Kidney (tissue), 14 donors: ENCODE data around the gene ARHGEF7. TPM values are rescaled to one million over a fixed set of nuclear protein-coding genes. Genes with fewer than 3 reads are reported as not detected.

Source experiments
- DNase-seq, 5 donors: peaks; one replicate each; pipeline ENCODE4 v3.0.0-alpha.2; 2013 to 2020
- FAIRE-seq: peaks from 2 replicates; lab custom pipeline; 2012; peaks lifted over from hg19 to GRCh38; lab: Jason Lieb, UNC
- H3K27ac ChIP-seq, 2 donors: one replicate each; pipeline ENCODE4 v1.7.0; 2013; ENCODE audit warnings: low read depth in 2 of 2, low read length in 2 of 2, inconsistent platforms in 1 of 2
- H3K27me3 ChIP-seq: one replicate; pipeline ENCODE4 v1.7.1; 2013; ENCODE audit warnings: low read length, inconsistent platforms; ENCODE audit not compliant: control insufficient read depth, insufficient read depth
- H3K36me3 ChIP-seq, 3 donors: one replicate each; pipeline versions ENCODE4 v1.7.0 to v1.7.1; 2013; ENCODE audit warnings: low read length in 3 of 3, control low read depth in 1 of 3, inconsistent platforms in 1 of 3; ENCODE audit not compliant: insufficient read depth in 3 of 3, control insufficient read depth in 2 of 3
- H3K4me1 ChIP-seq, 3 donors: one replicate each; pipeline versions ENCODE4 v1.7.0 to v1.7.1; 2013; ENCODE audit warnings: low read length in 3 of 3, inconsistent platforms in 1 of 3, low read depth in 1 of 3; ENCODE audit not compliant: control insufficient read depth in 2 of 3, insufficient read depth in 2 of 3
- H3K4me3 ChIP-seq, 3 donors: one replicate each; pipeline versions ENCODE4 v1.7.0 to v1.8.1; 2013; ENCODE audit warnings: low read length in 3 of 3, control low read depth in 1 of 3, inconsistent platforms in 1 of 3
- H3K9ac ChIP-seq, 3 donors: one replicate each; pipeline versions ENCODE4 v1.7.0 to v1.7.1; 2013; ENCODE audit warnings: low read length in 3 of 3, control low read depth in 1 of 3, inconsistent platforms in 1 of 3
- H3K9me3 ChIP-seq, 3 donors: one replicate each; pipeline versions ENCODE4 v1.7.0 to v1.7.1; 2013; ENCODE audit warnings: low read length in 3 of 3, control low read depth in 1 of 3, inconsistent platforms in 1 of 3; ENCODE audit not compliant: control insufficient read depth in 2 of 3, insufficient read depth in 1 of 3
- intact Hi-C: fragments of 100-400 bp; cut with DNase I; formaldehyde crosslinking; loops from one replicate; pipeline ENCODE4 v1.11.1; 2022
- polyA plus RNA-seq: library from polyadenylated mRNA; stranded (reverse); fragments of 350-450 nt; fragmentation: Illumina TruSeq; extraction: RNeasy Lipid Tissue Mini Kit (QIAGEN cat#74804); gene quantifications from one replicate; pipeline ENCODE4 v1.2.3, GENCODE V29; 2014; ENCODE audit warnings: low read depth, low replicate concordance; ENCODE audit not compliant: insufficient read depth
- total RNA-seq: library from RNA; stranded (reverse); fragmentation: NEBNext Ultra II Directional; extraction: Animal tissue kit (Norgen Biotek cat#: 25700); gene quantifications from one replicate; pipeline ENCODE4 v1.2.1, GENCODE V29; 2021
- TF ChIP-seq, protein P1 (sequence below): IDR thresholded peaks from 3 replicates; pipeline ENCODE4 v1.5.1; 2012; ENCODE audit warnings: mild to moderate bottlenecking, moderate library complexity, borderline replicate concordance; ENCODE audit not compliant: insufficient read depth; ENCODE audit errors: extremely low read depth
- donor health status: control.
- donor health status: control.
- donor health status: control.
- donor health status: control.
- donor health status: control.
- donor health status: DM: yes; HTN: yes; CAD: no.
- donor health status: Normal renal cell carcinoma (clear cell type).

ARHGEF7 gene
- total and polyA plus RNA-seq, 2 donors from 2014 or later, result 17.9 to 56.4 TPM

DNA sequence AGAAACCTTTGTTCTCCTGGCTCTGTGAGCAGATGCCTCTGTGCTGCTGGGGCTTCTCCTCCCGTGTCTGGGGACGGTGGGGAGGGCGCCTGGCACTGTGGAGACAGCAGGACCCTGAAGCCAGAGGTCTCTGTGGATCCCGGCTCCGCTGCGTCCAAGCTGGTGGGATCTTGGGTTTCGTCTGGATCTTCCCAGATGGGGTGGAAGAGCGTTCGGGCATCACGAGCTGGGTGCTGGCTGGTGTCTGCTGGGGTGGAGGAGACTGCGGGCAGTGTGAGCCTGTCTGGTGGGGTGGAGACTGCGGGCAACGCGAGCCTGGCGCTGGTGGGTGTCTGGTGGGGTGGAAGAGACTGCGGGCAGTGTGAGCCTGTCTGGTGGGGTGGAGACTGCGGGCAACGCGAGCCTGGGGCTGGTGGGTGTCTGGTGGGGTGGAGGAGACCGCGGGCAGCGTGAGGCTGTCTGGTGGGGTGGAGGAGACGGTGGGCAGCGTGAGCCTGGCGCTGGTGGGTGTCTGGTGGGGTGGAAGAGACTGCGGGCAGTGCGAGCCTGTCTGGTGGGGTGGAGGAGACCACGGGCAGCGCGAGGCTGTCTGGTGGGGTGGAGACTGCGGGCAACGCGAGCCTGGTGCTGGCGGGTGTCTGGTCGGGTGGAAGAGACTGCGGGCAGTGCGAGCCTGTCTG, 211.0 kb downstream of the ARHGEF7 start:
- FAIRE-seq, result no peak
- no peaks in the 10 kb centered on the region for H3K4me1 ChIP-seq
- TF ChIP-seq, protein P1, sequence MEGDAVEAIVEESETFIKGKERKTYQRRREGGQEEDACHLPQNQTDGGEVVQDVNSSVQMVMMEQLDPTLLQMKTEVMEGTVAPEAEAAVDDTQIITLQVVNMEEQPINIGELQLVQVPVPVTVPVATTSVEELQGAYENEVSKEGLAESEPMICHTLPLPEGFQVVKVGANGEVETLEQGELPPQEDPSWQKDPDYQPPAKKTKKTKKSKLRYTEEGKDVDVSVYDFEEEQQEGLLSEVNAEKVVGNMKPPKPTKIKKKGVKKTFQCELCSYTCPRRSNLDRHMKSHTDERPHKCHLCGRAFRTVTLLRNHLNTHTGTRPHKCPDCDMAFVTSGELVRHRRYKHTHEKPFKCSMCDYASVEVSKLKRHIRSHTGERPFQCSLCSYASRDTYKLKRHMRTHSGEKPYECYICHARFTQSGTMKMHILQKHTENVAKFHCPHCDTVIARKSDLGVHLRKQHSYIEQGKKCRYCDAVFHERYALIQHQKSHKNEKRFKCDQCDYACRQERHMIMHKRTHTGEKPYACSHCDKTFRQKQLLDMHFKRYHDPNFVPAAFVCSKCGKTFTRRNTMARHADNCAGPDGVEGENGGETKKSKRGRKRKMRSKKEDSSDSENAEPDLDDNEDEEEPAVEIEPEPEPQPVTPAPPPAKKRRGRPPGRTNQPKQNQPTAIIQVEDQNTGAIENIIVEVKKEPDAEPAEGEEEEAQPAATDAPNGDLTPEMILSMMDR, result no peak
- no peaks in the 10 kb centered on the region for H3K27me3 ChIP-seq
- H3K36me3 ChIP-seq, result no peaks in the 10 kb centered on the region
- H3K9me3 ChIP-seq, result no peaks in the 10 kb centered on the region
- peak in 1 of 5 donors; percentile 57 for DNase-seq
- no peak overlapping the region for H3K4me3 ChIP-seq
- H3K27ac ChIP-seq, result no peak overlapping the region
- H3K9ac ChIP-seq, result no peak overlapping the region
- intact Hi-C loops, result no loop called here

DNA sequence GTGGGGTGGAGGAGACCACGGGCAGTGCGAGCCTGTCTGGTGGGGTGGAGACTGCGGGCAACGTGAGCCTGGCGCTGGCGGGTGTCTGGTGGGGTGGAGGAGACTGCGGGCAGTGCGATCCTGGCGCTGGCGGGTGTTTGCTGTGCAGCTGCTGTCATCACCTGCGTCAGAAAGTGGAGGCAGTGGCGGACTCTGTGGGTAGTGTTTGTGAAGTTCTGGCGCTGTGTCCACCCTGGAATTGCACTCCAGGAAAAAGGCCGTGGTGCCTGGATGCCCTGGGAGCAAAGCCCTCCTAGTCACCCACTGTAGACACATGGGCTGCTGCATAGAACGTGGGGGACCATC, 211.5 kb downstream of the ARHGEF7 start:
- Histone ChIP-seq H3K27me3 (no peaks in the 10 kb centered on the region), H3K4me3 (no peak overlapping the region), H3K9ac (no peak overlapping the region), H3K9me3 (no peaks in the 10 kb centered on the region), H3K27ac (no peak overlapping the region), H3K36me3 (no peaks in the 10 kb centered on the region), H3K4me1 (no peaks in the 10 kb centered on the region)
- FAIRE-seq, result no peak
- intact Hi-C loops, result no loop called here
- DNase-seq, result no peak
- TF ChIP-seq, protein P1, result no peak

DNA sequence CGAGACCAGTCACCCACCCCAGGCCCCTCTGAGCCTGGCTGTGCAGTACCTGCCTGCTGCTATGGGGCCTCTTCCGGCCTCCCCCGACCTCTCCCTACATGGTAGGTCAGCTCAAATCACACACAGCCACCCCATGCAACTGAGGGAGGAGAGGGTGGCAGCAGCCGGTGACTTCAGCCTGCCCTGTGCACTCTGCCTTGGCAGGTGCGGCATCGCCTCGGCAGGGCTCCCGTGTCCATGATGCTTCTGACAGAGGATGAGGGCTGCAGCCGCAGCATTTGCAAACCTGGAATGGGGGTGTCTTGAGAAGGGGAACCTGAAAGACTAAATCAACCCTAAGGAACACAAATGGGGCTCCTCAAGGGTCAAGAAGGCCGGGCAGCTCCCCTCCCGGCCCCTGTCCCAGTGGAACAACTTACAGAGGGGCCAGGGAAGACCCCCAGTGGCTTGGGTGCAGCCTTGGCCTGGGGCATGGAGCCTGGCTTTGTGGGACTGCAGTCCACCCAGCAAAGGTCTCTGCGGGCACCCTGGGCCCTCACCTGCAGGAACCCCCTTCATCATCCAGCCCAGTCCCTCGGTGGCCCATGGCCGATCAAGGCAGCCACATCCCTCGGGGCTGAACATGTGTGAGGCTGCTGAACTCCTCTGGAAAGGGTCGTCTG, 212.0 kb downstream of the ARHGEF7 start:
- Histone ChIP-seq H3K27ac (no peak overlapping the region), H3K9me3 (no peaks in the 10 kb centered on the region), H3K36me3 (no peaks in the 10 kb centered on the region), H3K4me1 (no peaks in the 10 kb centered on the region), H3K9ac (no peak overlapping the region), H3K27me3 (no peaks in the 10 kb centered on the region), H3K4me3 (no peak overlapping the region)
- FAIRE-seq, result no peak
- intact Hi-C loops, result no loop called here
- DNase-seq, result no peak
- TF ChIP-seq, protein P1, result no peak
